ENCODE data around the gene ARPC4. TPM values are rescaled to one million over a fixed set of nuclear protein-coding genes. Genes with fewer than 3 reads are reported as not detected.

Gene ARPC4
- total RNA-seq, 2 donors from 2014 or later, result 159 to 291 TPM

Other genes starting within 250 kb of the ARPC4 start
- not detected for gene LHFPL4, start 239.3 kb upstream of the ARPC4 start, total RNA-seq
- gene MTMR14, start 143.6 kb upstream of the ARPC4 start, total RNA-seq, result 10 to 100 TPM; 49.7 to 54.8 TPM
- gene CPNE9, start 89.2 kb upstream of the ARPC4 start, total RNA-seq, result under 1 TPM; 0.32 to 0.54 TPM
- gene BRPF1, start 61.3 kb upstream of the ARPC4 start, total RNA-seq, result 10 to 100 TPM; 22.7 to 31.0 TPM
- gene OGG1, start 43.1 kb upstream of the ARPC4 start, total RNA-seq, result 10 to 100 TPM; 37.4 to 52.3 TPM
- gene CAMK1, start 23.1 kb upstream of the ARPC4 start, total RNA-seq, result 10 to 100 TPM; 23.9 to 75.4 TPM
- gene TADA3, start 609 bp upstream of the ARPC4 start, total RNA-seq, result 10 to 100 TPM; 77.8 to 81.9 TPM
- 100 to 1,000 TPM in 1 of 2 donors, 10 to 100 TPM in 1; 55.9 to 123 TPM for gene TTLL3, start 17.2 kb downstream of the ARPC4 start, total RNA-seq
- gene RPUSD3, start 50.9 kb downstream of the ARPC4 start, total RNA-seq, result 10 to 100 TPM; 65.9 to 66.9 TPM
- under 1 TPM in 1 of 2 donors, not detected in 1; 0.42 TPM for gene CIDEC, start 87.2 kb downstream of the ARPC4 start, total RNA-seq
- gene JAGN1, start 97.5 kb downstream of the ARPC4 start, total RNA-seq, result 10 to 100 TPM; 22.8 to 32.0 TPM
- 10 to 100 TPM in 1 of 2 donors, 1 to 10 TPM in 1; 5.9 to 20.1 TPM for gene IL17RE, start 109.8 kb downstream of the ARPC4 start, total RNA-seq
- 1 to 10 TPM; 1.2 to 3.5 TPM for gene IL17RC, start 124.0 kb downstream of the ARPC4 start, total RNA-seq
- gene CRELD1, start 140.8 kb downstream of the ARPC4 start, total RNA-seq, result 10 to 100 TPM; 14.2 to 36.7 TPM
- 1 to 10 TPM; 3.2 to 9.1 TPM for gene PRRT3, start 159.3 kb downstream of the ARPC4 start, total RNA-seq
- 10 to 100 TPM; 50.3 to 59.7 TPM for gene EMC3, start 193.8 kb downstream of the ARPC4 start, total RNA-seq
- gene FANCD2, start 233.4 kb downstream of the ARPC4 start, total RNA-seq, result 10 to 100 TPM; 59.0 to 74.0 TPM